NCI-H1930 (cell line): ENCODE data around the gene RIPPLY2.
A peak's percentile ranks its signal among the peaks of the same experiment; 100 is the strongest.
"Not testable (repeated sequence)": the region's sequence is repeated elsewhere in the genome, so short reads cannot be mapped to it uniquely, and the experiment has no call there.

ENCODE experiments used
- DNase-seq, 2 experiments: peaks; one replicate each; lab custom pipeline; 2025; lab: John Stamatoyannopoulos, UW

The RIPPLY2 gene

DNA sequence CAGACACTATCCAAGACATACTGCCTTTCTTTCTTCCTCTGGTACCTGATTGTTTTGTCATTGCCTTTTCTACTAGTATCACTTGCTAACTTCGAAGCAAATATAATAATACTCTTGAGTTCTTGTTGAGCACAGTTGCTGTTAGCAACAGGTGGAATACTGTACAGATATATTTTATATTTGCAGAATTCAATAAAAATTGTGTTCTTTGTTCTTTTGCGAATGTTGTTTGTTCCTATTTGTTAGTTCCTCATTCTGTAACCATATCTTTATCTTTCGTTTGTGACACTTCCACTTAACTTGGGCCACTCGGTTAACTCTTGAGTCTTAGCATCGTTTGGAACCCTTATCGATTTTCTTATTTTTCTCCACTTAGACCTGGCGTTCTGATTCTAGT is 7.2 kb downstream of the RIPPLY2 start:
- DNase-seq, result no peak

DNA sequence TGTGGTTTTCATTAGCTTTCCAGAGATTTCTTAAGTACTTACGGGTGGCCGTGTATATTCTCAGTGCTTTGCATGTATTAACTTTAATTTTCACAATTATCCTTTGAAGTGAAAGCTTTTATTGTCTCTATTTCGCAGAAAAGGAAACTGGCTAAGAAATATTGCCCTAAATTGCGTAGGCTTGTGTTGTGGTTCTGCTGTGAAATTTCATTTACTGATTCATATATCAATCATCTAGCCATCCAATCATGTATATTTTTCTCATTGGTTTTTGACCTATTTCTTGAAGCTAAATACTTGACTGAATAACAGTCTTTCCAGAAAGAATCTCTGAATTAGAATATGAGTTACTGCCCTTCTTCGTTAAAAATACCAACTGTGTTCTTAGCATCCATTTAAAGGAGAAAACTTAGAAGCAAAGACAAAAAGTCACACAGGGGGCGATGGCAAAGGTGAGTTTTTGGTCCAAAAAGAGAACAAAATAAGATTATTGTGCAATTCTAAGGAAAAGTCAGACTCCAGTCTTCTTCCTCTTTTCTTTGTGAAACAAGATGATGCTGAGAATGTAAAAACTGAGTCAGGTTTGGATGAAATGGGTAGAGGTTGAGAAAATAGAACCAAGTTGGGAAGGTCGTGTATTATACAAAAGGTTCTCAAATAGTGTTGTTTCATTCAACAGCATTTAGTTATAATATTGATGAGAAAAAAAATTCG is 7.8 kb downstream of the RIPPLY2 start:
- DNase-seq, result no peak

DNA sequence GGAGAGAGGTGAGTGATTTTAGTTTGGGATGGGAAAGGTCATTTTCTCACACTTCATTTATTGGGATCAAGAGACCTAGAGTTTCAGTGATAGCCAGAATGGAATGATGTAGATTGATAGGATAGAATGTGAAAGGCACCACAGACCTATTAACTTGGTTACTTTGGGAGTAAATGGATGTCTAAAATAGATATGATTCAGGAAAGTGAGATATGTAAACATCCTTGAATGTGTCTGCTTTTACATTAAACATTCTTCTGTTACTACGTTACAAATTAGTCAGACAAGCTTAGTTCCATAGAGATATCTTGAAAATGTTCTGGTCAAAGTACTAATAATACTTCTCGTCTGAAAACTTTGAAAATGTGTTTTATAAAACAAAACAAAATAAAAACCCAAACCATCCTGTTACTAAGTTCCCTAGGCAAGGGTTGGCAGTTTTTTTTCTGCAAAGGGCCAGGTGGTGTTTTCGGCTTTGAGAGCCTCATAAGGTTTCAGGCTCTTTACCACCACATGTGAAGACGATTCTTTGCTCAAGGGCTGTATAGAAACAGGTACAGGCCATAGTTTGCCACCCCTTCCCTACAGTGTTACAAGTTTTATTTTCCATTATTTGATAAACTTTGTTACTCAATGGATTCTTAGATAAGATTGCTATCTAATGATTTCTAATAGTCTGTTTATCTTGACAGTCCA is 9.8 kb downstream of the RIPPLY2 start:
- DNase-seq, result no peak

DNA sequence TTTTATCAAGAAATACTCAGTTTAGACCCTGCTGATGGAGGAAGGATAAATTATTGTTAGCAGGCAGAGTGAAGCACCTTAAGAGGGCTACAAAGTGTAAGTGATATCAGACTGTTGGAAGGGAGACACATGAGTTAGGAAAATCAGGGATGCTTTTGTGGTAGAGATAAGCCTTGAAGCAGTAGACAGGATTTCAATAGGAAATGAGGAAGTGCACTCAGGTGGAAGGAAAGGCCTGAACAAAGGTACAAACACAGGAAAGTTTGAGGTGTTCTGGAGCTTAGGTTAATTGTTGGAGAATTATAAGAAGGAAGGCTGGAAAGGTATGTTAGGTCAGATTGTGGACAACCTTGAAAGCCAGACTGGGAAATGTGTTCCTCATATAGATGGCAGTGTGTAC is 13.9 kb downstream of the RIPPLY2 start:
- no peak for DNase-seq

DNA sequence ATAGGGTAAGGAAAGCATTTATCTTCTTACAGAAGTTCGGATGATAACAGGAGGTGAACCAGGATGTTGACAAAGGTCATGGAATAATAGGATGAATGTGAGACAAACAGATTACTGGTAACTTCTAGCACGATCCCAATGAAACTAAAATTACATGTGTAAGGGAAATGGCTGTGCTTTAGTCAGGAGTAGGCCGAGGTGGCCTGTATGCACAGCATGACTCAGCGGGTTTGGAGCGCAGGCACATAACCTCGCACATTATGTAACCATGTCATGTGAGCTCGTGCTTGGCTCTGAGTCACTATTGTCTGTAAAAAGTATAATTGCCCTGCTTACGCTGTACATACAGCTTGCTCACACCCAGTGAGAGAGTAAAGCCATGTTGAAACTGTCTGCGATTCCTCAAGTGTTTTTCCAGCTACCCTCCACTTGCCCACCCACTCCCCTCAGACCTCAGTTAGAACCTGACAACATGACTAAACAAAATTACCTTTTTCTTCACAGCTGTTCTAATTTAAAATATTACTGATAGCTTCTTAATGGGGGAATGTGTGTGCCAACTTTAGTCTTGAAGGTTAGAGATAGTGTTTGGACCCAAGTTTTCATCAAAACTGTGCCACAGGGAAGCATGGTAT is 14.5 kb downstream of the RIPPLY2 start:
- peak in 1 of 2 experiments; percentile 14 for DNase-seq

DNA sequence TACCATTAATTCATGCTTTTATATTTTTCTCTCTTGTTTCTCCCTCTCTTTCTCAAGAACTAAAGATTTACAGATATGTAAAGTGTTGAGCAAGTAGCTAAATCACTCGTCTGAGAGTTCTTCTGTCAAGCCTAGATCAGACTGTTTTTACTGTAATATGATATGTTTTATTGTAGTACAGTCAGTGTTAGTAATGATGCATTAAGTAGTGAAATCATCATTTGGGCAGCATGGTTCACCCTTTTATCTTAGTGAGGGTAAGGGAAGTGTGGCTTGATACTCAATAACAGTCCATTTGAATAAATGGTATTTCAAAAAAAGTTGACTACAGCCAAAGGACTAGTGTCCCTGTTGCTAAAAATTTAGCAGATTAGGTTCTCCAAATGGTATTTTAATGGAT is 15.5 kb downstream of the RIPPLY2 start:
- DNase-seq, result no peak

DNA sequence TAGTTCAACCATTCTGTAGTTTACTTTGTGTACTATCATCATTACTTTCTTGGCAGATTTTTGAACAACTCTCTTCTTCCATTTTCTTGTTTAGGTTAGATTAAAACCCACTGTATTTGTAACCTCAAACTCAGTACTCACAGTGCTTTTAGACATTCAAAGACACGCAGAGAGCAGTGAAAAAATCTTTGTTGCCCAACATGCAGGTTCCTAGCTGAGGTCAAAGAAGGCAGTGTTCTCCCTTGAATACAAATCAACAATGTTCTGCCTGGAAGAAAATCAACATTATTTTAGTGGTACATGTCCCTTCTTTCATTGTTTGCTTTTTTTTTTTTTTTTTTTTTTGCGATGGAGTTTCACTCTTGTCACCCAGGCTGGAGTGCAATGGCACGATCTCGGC is 17.5 kb downstream of the RIPPLY2 start:
- no peak for DNase-seq

DNA sequence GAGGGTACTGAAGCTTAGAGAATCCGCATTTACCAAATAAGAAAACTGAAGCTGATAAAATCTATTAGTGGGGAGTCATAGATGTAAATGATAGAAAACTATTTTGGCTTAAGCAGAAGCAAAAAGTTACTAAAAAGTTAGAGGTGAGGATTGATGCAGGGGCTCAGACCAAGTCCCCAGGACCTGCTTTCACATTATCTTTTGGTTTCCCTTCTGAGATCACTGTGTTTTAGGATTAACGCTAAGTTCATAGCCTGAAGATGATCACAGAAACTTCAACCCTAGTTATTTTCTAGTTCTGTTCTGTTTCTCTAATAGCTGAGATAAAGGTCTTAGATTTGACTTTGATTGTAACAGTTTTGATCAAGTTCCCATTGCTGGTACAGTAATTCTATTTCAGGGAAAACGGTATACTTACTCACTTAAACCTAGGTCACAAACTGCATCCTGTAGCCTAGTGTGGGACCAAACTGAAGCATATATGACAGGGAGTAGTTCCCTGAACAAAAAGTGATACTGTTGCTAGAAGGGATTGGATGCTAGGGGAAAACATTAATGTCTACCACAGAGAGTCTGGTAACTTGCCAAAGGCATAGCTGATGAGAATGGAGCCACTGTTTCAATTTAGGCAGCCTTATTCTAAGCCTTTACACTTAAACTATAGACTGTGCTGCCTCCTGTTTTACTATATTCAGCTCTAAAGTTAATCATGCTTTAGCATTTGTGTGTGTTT is 19.4 kb downstream of the RIPPLY2 start:
- no peak for DNase-seq

DNA sequence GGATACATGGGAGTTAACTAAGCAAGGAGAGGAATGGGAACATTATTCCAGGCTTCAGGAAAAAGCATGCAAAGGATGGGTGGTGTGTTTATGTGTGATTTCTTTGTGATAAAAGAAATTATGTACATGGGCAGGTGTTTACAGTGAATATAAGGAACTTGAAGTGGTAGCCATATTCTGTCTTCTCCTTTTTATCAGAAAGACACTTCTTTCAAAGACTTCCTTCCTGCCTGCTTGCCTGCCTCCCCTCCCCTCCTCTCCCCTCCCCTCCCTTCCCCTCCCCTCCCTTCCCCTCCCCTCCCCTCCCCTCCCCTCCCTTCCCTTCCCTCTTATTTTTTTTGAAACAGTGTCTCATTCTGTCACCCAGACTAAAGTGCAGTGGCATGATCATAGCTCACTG is 20.7 kb downstream of the RIPPLY2 start:
- DNase-seq, result no peak

DNA sequence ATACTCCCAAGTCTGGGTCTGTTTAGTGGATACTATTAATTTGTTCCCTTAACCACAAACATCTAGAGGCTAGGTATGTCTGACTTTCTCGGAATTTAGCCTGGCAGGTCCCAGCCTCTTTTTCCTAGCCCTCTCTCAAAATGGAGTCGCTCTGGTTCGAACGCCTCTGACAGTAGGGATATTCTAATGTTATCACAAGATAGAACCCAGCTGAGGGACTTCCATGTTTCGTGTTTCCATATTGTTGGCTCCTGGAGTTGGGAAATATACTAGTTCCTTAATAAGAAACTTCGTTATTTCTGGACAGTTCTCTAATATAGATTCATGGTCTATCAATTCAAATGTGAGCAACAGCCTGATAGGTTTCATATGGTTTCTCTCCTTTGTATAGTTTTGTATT is 22.7 kb downstream of the RIPPLY2 start:
- DNase-seq, result no peak

DNA sequence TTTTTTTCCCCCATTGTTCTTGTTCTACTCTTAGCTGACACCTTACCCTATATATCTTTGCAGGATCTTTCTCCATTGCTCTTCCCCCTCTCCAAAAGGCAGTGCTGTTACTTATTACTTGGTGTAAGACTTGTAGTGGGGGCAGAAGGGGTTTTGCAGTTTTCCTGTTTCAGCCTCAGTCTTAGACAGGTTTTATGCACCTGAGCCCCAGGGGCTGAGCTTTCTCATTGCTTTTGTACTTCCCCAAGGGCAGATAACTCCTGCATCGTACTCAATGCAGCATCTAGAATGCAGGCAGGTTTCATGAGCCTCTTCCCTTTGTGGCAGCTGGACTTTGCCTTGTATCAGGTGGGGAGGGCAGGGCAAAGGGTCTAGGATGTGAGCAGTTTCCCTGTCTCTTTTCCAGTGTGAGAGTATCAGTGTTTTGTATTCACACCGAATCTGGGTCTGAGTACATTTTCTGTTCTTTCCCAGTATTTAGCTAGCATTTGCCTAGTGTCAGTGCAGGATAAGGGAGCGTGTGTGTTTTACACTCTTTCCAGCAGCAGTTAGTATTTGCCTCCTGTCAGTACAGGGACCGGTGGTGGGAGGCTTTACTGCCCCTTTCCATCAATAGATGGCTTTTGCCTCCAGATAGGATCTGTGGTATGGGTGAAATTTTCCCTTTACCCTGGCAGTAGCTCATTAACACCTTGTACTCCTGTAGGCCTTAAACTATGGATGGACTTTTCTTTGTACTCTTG is 25.9 kb downstream of the RIPPLY2 start:
- no peak for DNase-seq

DNA sequence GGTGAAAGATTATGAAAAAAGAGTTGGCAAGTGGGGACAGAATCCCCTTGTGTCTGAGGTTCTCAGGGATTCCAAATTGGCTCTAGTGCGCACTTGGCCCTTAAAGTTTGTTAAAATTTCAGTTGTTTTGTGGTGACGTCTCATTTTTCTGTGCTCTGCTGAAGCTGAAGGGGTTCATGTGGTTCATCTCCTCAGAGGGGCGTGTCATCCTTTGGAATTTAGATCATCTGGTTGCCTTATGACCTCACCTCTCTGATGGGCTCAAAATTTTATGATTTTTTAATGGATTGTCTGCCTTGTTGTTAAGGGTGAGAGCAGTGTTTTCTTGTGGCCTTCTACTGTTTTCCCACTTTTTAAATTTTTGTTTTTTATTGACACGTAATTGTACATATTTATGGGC is 26.6 kb downstream of the RIPPLY2 start:
- DNase-seq, result no peak

DNA sequence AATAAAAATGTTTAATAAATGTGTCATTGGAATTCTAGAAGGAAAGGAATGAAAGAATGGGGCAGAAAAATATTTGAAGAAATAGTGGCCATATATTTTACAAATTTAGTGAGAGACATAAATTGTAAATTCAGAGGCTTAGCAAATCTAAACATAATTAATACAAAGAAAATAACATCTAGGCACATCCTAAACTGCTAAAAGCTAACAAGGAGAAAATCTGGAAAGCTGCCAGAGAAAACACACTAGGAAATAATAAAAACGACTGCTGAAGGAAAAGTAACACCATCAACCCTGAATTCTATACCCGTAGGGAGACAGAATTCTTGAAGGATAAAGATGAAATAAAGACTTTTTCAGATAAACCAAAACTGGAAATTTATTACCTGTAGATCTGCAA is 30.1 kb downstream of the RIPPLY2 start:
- no peak for DNase-seq

DNA sequence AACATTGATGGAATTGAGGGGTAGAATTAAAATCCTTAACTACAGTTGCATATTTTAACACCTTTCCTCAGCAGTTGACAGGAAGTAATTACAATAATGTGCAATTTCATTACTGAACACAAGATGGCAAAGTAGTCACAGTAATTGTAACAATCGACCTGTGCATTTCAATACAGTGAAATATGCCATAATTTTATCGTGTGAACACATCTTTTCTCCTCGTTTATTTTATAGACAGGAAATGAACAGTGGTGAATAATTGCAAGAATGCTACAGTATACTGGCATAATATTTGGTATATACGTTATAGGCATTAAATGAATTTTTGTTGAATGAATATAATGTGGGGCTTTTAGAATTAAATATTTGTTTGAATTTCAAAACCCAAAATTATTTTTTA is 31.4 kb downstream of the RIPPLY2 start:
- peak; percentile 3 to 5 for DNase-seq

DNA sequence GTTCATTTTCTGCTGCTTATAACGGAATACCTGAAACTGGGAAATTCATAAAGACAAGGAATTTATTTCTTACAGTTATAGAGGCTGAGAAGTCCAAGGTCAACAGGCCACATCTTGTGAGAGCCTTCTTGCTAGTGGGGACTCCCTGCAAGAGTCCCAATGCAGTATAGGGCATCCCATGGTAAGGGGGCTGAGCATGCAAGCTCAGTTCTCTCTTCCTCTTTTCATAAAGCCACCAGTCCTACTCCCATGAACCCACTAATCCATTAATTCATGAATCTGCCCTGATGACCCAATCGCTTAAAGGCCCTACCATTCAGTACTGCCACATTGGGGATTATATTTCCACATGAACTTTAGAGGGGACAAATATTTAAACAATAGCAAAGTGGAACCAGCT is 32.8 kb downstream of the RIPPLY2 start:
- no peak for DNase-seq

DNA sequence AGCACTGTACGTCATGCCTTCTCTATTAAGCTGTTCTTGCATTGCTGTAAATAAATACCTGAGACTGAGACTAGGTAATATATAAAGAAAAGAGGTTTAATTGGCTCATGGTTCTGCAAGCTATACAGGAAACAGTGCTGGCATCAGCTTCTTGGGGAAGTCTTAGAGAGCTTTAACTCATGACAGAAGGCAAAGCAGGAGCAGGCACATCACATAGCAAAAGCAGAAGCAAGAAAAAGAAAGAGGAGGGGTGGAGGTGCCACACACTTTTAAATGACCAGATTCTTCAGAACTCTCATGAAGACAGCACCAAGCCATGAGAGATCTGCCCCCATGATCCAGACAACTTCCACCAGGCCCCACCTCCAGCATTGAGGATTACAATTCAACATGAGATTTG is 36.5 kb downstream of the RIPPLY2 start:
- no peak for DNase-seq

DNA sequence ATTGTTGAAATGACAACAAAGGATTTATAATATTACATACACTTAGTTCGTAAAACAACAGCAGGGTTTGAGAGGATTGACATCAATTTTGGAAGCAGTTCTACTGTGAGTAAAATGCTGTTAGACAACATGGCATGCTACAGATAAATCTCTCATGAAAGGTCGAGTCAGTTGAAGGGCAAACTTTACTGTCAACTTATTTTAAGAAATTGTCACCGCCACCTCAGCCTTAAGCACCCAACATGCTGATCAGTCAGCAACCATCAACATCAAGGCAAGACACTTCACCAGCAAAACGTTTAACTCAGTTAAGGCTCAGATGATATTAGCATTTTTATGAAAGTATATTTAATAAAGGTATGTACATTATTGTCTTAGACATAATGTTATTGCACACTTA is 37.4 kb downstream of the RIPPLY2 start:
- DNase-seq, result no peak

DNA sequence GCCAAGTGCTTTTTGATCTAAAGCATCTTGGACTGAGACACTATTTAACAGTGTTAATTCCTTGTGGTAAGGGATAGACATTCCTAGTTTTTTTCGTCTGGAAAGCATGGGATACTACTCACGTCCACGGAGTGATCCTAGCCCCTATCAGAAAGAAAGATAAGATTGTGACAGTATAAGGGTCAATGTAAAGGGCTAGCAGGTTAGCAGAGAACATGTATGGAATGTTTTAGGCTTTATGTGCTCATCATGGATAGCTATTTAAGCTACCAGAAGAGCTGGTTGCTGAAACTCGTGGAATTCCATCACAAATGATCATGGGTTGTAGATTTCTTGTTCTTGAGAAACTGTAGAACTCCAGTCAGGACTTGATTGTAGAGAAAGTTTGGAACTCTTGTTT is 38.4 kb downstream of the RIPPLY2 start:
- DNase-seq, result no peak

DNA sequence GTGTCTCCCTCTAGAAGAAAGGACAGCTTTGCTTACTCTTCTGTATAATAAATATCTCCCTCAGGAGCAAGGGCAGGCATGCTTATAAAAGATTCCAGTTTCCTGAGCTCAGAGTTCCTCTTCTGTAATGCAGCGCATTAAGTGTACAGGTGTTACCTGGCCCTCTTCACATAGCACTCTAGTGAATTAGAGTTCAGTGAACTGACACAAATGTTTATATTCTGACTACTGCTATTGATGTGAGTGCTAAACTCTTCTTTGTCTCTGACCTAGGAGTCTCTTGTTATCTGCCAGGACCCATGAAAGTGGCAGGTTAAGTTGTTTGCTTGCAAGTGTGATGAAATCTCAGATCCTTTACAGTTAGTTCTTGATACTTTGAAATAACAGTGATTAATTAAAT is 39.9 kb downstream of the RIPPLY2 start:
- DNase-seq, result no peak

DNA sequence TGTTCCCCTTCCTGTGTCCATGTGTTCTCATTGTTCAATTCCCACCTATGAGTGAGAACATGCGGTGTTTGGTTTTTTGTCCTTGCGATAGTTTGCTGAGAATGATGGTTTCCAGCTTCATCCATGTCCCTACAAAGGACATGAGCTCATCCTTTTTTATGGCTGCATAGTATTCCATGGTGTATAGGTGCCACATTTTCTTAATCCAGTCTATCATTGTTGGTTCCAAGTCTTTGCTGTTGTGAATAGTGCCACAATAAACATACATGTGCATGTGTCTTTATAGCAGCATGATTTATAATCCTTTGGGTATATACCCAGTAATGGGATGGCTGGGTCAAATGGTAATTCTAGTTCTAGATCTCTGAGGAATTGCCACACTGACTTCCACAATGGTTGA is 43.9 kb downstream of the RIPPLY2 start:
- DNase-seq, result not testable (repeated sequence)

DNA sequence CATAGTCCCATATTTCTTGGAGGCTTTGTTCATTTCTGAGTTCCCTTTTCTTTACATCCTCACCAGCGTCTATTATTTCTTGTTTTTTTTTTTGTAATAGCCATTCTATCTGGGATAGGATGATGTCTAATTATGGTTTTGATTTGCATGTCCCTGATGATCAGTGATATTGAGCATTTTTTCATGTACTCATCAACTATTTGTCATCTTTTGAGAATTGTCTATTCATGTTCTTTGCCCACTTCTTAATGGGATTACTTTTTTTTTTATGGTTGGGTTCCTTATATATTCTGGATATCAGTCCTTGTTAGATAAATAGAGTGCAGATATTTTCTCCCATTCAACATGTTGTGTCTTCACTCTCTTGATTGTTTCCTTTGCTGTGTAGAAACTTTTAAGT is 48.5 kb downstream of the RIPPLY2 start:
- DNase-seq, result no peak

DNA sequence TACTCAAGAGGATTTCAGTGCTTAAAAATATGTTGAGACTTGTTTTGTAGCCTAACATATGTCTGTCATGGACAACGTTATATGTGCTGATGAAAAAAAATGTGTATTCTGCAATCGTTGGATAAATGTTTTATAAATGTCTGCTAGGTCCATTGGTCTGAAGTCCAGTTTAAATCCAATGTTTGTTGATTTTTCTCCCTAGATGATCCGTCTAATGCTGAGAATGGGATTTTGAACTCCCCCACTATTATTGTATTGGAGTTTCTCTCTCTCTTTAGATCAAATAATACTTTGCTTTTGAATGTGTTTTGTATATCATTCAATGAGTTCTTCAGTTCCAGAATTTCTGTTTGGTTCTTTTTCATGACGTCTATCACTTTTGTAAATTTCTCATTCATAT is 51.2 kb downstream of the RIPPLY2 start:
- no peak for DNase-seq
